ENCODE measurements around the gene EDC4.

Gene EDC4

DNA sequence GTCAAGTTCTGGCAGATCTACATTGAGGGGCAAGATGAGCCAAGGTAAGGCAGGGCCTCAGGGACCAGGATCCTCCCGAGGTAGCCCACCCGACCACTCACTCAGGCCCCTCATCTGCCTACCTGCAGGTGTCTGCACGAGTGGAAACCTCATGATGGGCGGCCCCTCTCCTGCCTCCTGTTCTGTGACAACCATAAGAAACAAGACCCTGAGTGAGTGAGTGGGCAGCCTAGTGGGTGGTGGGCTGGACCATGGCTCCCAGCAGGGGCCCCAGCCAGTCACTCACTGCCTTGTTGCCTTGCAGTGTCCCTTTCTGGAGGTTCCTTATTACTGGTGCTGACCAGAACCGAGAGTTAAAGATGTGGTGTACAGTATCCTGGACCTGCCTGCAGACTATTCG is 5.4 kb downstream of the EDC4 start:
- no peak for DNase-seq

GRCh38 chr16:67878846-67879245 is 6.0 kb downstream of the EDC4 start:
- no peak for DNase-seq

- DNase-seq: no peak
Measured at GRCh38 chr16:67879462-67879861, 6.6 kb downstream of the EDC4 start.

DNA sequence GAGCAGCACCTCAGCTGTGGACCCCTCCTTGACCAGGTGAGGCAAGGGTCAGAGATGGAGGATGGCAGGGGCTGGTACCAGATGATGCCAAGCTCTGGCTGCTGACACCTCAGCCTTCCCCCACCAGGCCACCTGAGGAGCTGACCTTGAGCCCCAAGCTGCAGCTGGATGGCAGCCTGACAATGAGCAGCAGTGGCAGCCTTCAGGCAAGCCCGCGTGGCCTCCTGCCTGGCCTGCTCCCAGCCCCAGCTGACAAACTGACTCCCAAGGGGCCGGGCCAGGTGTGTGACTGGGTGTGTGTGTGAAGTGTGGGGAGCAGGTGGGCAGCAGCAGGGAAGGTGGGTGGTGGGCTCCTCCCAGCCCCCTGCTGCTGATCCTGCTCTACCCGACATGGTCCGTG is 7.1 kb downstream of the EDC4 start:
- DNase-seq: no peak

GRCh38 chr16:67880584-67880983 is 7.7 kb downstream of the EDC4 start:
- DNase-seq: no peak

DNA sequence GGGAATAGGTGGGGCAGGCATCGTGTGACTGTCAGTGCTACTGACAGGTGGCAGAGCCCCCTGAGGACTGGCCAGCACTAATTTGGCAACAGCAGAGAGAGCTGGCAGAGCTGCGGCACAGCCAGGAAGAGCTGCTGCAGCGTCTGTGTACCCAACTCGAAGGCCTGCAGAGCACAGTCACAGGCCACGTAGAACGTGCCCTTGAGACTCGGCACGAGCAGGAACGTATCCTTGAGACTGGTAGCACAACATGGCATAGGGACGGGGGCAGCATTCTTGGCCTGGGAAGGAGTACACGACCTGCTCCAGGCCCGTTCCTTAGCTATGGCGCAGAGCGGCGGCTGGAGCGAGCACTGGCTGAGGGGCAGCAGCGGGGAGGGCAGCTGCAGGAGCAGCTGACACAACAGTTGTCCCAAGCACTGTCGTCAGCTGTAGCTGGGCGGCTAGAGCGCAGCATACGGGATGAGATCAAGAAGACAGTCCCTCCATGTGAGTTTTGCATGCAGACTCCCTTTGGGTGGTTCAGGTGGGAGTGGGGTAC is 8.8 kb downstream of the EDC4 start:
- no peak for DNase-seq

GRCh38 chr16:67882374-67883145 is 9.7 kb downstream of the EDC4 start:
- no peak for DNase-seq

- DNase-seq: no peak
Measured at GRCh38 chr16:67883146-67883871, 10.5 kb downstream of the EDC4 start.

DNA sequence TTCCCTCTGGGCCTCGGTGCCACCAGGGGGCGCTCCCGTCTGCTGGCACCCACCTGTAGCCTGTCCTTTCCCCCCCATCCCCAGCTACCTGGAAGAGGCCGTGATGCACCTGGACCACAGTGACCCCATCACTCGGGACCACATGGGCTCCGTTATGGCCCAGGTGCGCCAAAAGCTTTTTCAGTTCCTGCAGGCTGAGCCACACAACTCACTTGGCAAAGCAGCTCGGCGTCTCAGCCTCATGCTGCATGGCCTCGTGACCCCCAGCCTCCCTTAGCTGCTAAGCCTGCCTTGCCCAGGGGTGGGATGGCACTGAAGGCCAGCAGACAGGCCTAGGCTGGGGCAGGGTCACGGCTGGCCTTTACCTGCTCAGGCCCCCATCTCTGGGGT is 11.0 kb downstream of the EDC4 start:
- DNase-seq: no peak

DNA sequence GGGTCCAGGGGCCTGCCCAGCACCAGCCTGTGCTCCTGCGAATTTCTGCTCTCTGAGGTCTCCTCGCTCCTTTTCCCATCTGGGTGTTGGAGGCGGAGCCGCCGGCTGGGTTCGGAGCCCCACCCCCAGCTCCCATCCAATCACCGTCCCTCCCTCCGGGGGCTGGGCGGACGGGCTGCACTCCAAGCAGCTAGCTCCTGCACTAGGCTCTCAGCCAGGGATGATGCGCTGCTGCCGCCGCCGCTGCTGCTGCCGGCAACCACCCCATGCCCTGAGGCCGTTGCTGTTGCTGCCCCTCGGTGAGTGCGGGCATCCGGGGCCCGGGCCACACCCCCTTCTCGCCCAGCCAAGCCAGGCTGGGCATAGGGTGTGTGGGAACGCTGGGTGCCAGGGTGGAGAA is 11.8 kb downstream of the EDC4 start, which contains the start of gene NRN1L:
NRN1L (plus strand) TSS at position 202 of the 400 bp plus-strand sequence; CDS start at position 221, 19 bp downstream.
- DNase-seq: no peak

GRCh38 chr16:67885545-67885944 is 12.7 kb downstream of the EDC4 start:
- no peak for DNase-seq

DNA sequence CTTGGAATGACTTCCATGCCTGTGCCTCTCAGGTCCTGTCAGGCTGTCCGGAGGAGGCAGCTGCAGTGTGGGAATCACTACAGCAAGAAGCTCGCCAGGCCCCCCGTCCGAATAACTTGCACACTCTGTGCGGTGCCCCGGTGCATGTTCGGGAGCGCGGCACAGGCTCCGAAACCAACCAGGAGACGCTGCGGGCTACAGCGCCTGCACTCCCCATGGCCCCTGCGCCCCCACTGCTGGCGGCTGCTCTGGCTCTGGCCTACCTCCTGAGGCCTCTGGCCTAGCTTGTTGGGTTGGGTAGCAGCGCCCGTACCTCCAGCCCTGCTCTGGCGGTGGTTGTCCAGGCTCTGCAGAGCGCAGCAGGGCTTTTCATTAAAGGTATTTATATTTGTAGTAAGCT is 13.1 kb downstream of the EDC4 start:
- no peak for DNase-seq

- DNase-seq: no peak
Measured at GRCh38 chr16:67886387-67886786, 13.5 kb downstream of the EDC4 start.

- no peak for DNase-seq
Measured at GRCh38 chr16:67888331-67888730, 15.5 kb downstream of the EDC4 start.

DNA sequence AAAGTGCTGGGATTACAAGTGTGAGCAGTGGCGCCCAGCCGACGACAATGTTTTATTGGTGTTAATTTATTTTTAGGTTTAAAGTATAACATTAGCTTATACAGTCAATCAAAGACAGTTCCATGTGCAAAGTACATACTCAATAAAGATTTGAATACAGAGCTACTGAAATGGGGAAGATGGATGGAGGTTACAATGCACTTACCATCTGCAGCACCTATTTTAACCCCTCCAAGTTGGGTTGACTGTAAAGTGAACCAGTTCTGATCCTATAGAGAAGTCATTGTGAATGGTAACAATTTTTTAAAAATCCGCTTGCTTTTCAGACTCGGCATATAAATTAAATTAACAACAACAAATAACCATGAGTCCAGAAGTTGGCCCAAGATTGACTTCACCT is 19.5 kb downstream of the EDC4 start:
- DNase-seq: no peak

DNA sequence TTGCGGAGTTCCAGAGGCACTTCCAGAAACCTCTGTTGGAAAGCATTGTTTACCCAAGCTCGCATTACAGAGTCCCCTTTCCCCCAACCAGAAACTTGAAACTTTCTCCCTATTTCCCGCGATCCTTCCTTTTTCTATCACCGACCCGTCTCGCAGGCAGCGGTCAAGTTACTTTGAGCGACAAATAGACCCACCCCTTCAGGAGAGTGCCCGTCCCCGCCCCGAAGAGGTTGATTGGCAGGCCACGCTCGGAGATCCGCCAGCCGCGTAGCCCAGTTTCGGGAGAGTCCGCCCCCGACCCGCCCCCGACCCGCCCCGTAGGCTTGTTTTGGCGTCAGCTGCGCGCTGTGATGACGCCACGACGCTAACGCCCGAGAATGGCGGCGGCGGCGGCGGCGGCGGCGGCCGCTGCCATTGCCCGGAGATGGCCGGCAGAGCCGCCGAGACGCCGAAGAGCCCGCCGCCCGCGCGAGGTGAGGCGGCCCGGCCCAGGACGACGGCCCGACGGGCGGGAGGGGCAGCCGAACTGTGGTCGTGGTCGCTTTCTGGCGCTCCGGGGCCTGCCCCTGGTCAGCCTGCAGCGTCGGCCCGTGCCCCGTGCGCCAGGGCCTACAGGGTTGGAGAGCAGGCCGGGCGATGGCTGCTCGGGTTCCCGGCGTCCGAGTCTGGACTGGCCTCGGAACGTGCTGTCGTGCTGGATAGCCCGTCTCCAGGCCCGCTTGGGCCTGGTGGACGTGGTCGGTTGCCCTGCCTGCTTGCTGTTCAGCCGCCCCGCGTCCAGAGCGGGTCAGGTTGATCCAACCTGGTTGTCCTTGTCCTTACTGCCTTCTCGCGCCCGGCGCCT is 20.3 kb downstream of the EDC4 start, which contains the start of gene PSKH1:
PSKH1 (plus strand) TSS at position 356 of the 844 bp plus-strand sequence. CDS start 15,496 bp downstream, outside the sequence.
- DNase-seq: peak; percentile 74

DNA sequence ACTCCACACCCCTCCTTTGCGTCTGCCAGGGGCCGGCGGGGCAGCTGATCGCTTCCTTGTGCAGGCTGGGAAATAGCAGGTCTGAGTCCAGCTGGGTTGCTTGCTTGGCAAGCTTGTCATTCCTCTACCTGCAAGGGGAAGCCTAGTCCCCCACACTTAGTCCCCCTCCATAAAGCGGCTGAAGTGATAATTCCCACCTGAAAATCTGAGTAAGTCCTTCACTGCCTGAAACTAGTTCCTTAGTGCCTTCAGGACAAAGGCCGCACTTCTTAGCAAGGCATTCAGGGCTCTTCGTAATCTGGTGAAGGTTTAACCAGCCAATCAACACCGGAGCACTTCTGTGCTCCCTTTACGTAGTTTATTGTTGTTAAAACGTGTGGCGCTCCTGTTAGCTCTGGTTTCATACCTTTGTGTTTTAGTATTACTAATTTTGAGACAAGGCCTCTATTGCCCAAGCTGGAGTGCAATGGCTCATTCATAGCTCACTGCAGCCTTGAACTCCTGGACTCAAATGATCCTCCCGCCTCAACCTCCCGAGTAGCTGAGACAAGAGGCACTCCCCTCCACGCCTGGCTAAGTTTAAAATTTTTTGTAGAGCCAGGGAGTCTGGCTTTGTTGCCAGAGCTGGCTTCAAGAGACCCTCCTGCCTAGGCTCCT is 21.0 kb downstream of the EDC4 start:
- DNase-seq: no peak

GRCh38 chr16:67897231-67897630 is 24.4 kb downstream of the EDC4 start:
- DNase-seq: no peak

DNA sequence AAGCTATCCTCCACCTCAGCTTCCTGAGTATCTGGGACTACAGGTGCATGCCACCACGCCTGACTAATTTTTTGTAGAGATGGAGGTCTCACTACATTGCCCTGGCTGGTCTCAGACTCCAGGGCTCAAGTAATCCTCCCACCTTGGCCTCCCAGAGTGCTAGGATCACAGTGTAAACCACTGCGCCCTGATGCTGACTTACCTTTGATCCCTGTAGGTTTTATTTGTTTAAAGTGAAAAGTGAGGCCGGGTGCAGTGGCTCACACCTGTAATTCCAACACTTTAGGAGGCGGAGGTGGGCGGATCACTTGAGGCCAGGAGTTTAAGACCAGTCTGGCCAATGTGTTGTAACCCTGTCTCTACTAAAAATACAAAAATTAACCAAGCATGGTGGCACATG is 28.9 kb downstream of the EDC4 start:
- no peak for DNase-seq

GRCh38 chr16:67902831-67903230 is 30.0 kb downstream of the EDC4 start:
- no peak for DNase-seq

DNA sequence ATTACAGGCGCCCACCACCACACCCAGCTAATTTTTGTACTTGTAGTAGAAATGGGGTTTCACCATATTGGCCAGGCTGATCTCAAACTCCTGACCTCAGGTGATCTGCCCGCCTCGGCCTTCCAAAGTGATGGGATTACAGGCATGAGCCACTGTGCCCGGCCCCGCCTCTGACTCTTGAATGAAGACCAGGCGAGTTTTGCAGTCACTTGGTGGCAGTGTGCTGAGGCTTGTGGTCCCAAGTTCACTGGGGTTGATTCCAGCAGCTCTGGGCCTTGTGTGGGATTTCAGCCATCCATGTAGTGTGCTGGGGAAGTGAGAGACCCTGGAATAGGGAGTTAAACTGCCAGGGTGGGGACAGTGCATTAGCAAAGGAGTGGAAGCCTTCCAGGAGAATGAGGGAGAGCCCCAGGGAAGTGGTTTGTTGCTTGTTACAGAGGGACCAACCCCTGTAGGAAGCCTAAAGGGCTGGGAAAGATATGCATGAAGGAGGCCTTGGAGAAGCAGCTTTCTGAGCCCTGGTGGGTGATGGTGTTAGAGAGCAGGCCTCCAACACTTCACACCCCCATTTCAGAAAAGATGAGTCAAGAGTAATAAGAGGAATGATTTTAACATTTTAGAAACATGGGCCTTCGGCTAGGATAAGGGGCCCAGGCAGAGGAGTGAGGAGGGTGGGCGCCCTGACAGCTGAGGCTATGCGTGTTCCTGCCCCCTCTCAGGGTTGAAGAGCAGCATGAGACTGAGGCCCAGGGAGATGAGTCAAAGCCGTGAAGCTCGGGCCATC is 34.7 kb downstream of the EDC4 start:
- DNase-seq: no peak

Data from NCI-H774 (cell line).